GM12892 (cell line): Measurements from ENCODE around the gene GRAP2.

Source experiments
- POLR2A ChIP-seq: IDR thresholded peaks from 2 replicates; pipeline ENCODE4 v1.6.1; 2011; ENCODE audit warnings: low read depth, low read length, control low read depth
- POLR2AphosphoS5 ChIP-seq: IDR thresholded peaks from 2 replicates; pipeline ENCODE4 v1.6.1; 2011; ENCODE audit warnings: low read depth, low read length, control low read depth

DNA sequence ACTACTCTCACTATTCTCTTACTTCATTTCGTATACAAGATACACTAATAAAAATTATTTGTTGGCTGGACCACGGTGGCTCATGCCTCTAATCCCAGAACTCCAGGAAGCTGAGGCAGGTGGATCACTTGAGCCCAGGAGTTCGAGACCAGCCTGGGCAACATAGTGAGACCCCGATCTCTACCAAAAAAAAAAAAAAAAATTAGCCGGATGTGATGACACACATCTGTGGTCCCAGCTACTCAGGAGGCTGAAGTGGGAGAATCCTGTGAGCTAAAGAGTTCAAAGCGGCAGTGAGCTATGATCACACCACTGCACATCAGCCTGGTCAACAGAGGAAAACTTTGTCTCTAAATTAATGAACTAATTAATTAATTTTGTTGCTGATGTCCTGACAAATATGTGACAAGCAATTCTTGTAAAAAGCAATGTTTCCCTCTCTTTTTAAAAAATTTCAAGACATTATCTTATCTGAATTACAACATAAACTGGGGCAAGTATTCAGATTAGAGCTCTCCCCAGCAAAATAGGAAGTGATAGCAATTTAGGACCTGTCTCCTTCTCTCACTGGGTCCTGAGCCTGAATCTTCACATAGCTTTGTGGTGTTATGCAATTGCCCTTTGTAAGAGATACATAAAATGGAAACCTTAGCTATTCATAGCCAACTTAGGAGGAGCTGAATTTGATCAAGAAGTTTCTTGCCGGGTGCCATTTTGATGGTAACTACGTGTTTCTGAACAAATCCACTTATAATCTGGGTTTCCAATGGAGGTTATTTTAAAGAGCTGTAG lies 41.8 kb downstream of the GRAP2 start:
- TF ChIP-seq POLR2A (no peak), POLR2AphosphoS5 (no peak)
